Measurements from ENCODE around the gene RGS21.

The RGS21 gene, protein sequence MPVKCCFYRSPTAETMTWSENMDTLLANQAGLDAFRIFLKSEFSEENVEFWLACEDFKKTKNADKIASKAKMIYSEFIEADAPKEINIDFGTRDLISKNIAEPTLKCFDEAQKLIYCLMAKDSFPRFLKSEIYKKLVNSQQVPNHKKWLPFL

GRCh38 chr1:192316942-192317450 lies at the start of gene RGS21:
Gene RGS21, plus strand, starts transcription at chr1:192316992. Its CDS starts 26,045 bp downstream, at chr1:192343037.
- no peaks in the 10 kb centered on the region for H3K36me3 ChIP-seq (ENCODE audit: insufficient read depth, low read length)
- no peaks in the 10 kb centered on the region for H3K4me1 ChIP-seq (ENCODE audit: insufficient read depth, low read length, poor library complexity, severe bottlenecking)
- H2AFZ ChIP-seq (ENCODE audit: low read length), result no peak within 1 kb of the TSS
- H3K4me3 ChIP-seq (ENCODE audit: low read length, poor library complexity, severe bottlenecking), result no peak within 1 kb of the TSS
- H3K9me2 ChIP-seq (replicated peaks; ENCODE audit: low read depth, low read length), result no peaks in the 10 kb centered on the region
- no peak within 1 kb of the TSS for H3K9ac ChIP-seq (ENCODE audit: low read depth, low read length, poor library complexity, severe bottlenecking)
- TF ChIP-seq EZH2phosphoT487 (IDR thresholded peaks at IDR 0.05; ENCODE audit: borderline replicate concordance), result no peak
- TF ChIP-seq, protein P1, sequence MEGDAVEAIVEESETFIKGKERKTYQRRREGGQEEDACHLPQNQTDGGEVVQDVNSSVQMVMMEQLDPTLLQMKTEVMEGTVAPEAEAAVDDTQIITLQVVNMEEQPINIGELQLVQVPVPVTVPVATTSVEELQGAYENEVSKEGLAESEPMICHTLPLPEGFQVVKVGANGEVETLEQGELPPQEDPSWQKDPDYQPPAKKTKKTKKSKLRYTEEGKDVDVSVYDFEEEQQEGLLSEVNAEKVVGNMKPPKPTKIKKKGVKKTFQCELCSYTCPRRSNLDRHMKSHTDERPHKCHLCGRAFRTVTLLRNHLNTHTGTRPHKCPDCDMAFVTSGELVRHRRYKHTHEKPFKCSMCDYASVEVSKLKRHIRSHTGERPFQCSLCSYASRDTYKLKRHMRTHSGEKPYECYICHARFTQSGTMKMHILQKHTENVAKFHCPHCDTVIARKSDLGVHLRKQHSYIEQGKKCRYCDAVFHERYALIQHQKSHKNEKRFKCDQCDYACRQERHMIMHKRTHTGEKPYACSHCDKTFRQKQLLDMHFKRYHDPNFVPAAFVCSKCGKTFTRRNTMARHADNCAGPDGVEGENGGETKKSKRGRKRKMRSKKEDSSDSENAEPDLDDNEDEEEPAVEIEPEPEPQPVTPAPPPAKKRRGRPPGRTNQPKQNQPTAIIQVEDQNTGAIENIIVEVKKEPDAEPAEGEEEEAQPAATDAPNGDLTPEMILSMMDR (conservative IDR thresholded peaks at IDR 0.05; ENCODE audit: low read length), result no peak
- H3F3A ChIP-seq (ENCODE audit: low read depth), result no peaks in the 10 kb centered on the region
- H4K20me1 ChIP-seq (ENCODE audit: insufficient read depth, low read length, poor library complexity, severe bottlenecking), result no peaks in the 10 kb centered on the region
- H3K79me2 ChIP-seq (ENCODE audit: insufficient read depth, low read length), result no peaks in the 10 kb centered on the region
- H3K4me2 ChIP-seq (ENCODE audit: low read depth, low read length, poor library complexity, severe bottlenecking), result no peak within 1 kb of the TSS
- H3K9me3 ChIP-seq (ENCODE audit: insufficient read depth, low read depth, low read length), result no peaks in the 10 kb centered on the region
- H3K27me3 ChIP-seq (ENCODE audit: insufficient read depth, low read length, poor library complexity, severe bottlenecking), result no peaks in the 10 kb centered on the region

DNA sequence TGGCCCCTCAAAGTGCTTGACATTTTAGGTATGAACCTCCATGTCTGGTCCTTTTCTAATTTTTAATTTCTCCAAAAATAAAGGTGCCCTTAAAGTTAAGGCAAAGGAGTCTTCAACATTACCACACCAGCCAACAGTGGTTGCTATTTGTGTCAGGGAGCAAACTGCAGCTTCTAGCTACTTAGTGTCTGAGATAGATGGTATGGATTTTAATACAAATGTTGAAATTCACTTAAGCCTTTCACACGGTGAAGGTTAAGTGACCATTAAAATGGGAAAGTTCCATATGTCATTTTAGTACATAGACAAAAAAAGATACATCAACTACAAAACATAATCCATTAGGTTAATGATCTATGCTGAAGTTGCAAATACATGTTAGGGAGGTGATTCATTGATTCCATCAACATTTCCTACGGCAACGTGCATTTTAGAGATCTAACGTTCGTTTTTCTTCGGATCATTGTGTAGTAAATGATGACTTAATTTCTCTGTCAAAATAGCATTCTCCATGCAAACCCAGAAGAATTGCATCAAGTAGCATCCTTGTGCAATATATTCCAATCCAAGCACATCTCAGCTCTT lies 48.2 kb upstream of the RGS21 start:
- no peaks in the 10 kb centered on the region for H3K9me3 ChIP-seq (ENCODE audit: insufficient read depth, low read depth, low read length)
- peaks cover 19% of the 10 kb centered on the region for H3K4me1 ChIP-seq (ENCODE audit: insufficient read depth, low read length, poor library complexity, severe bottlenecking)
- no peaks in the 10 kb centered on the region for H4K20me1 ChIP-seq (ENCODE audit: insufficient read depth, low read length, poor library complexity, severe bottlenecking)
- H3K27me3 ChIP-seq (ENCODE audit: insufficient read depth, low read length, poor library complexity, severe bottlenecking), result no peaks in the 10 kb centered on the region
- H3K9ac ChIP-seq (ENCODE audit: low read depth, low read length, poor library complexity, severe bottlenecking), result no peak overlapping the region
- no peak overlapping the region for H3K4me2 ChIP-seq (ENCODE audit: low read depth, low read length, poor library complexity, severe bottlenecking)
- H2AFZ ChIP-seq (ENCODE audit: low read length), result no peak overlapping the region
- no peaks in the 10 kb centered on the region for H3K36me3 ChIP-seq (ENCODE audit: insufficient read depth, low read length)
- H3K79me2 ChIP-seq (ENCODE audit: insufficient read depth, low read length), result no peaks in the 10 kb centered on the region
- TF ChIP-seq EZH2phosphoT487 (IDR thresholded peaks at IDR 0.05; ENCODE audit: borderline replicate concordance), result no peak
- TF ChIP-seq, protein P1 (conservative IDR thresholded peaks at IDR 0.05; ENCODE audit: low read length), result no peak
- H3K4me3 ChIP-seq (ENCODE audit: low read length, poor library complexity, severe bottlenecking), result no peak overlapping the region
- H3F3A ChIP-seq (ENCODE audit: low read depth), result no peaks in the 10 kb centered on the region
- no peaks in the 10 kb centered on the region for H3K9me2 ChIP-seq (replicated peaks; ENCODE audit: low read depth, low read length)

DNA sequence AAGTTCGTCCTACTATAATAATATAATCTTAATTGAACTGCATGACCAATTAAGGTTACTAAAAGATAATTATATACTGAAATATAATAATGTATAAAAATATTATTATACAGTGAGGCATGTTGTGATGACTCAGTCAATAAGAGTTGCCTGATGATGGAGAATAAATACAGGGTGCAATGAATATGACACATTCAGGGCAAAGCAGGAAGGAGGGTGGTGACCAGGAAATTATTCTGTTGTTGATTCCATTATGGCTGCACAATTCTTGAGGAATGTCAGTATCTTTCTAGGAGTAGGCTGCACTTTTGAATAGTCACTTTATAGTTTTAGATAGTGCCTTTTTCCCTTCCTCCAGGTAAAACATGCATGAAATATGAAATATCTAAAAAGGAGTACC lies 46.4 kb upstream of the RGS21 start:
- Histone ChIP-seq H3F3A (ENCODE audit: low read depth) (no peaks in the 10 kb centered on the region), H3K4me2 (ENCODE audit: low read depth, low read length, poor library complexity, severe bottlenecking) (no peak overlapping the region), H3K79me2 (ENCODE audit: insufficient read depth, low read length) (no peaks in the 10 kb centered on the region), H3K4me3 (ENCODE audit: low read length, poor library complexity, severe bottlenecking) (no peak overlapping the region), H3K9me3 (ENCODE audit: insufficient read depth, low read depth, low read length) (no peaks in the 10 kb centered on the region), H2AFZ (ENCODE audit: low read length) (no peak overlapping the region), H3K4me1 (ENCODE audit: insufficient read depth, low read length, poor library complexity, severe bottlenecking) (peaks cover 5% of the 10 kb centered on the region), H3K36me3 (ENCODE audit: insufficient read depth, low read length) (no peaks in the 10 kb centered on the region), H3K9me2 (replicated peaks; ENCODE audit: low read depth, low read length) (no peaks in the 10 kb centered on the region), H4K20me1 (ENCODE audit: insufficient read depth, low read length, poor library complexity, severe bottlenecking) (no peaks in the 10 kb centered on the region), H3K27me3 (ENCODE audit: insufficient read depth, low read length, poor library complexity, severe bottlenecking) (no peaks in the 10 kb centered on the region), H3K9ac (ENCODE audit: low read depth, low read length, poor library complexity, severe bottlenecking) (no peak overlapping the region)
- TF ChIP-seq, protein P1 (conservative IDR thresholded peaks at IDR 0.05; ENCODE audit: low read length), result no peak
- no peak for TF ChIP-seq EZH2phosphoT487 (IDR thresholded peaks at IDR 0.05; ENCODE audit: borderline replicate concordance)
